Osteoblast (primary cell): ENCODE measurements around the gene STK11. TPM values are rescaled to one million over a fixed set of nuclear protein-coding genes. Genes with fewer than 3 reads are reported as not detected.

Experiments
- DNase-seq: peaks from one replicate; pipeline ENCODE4 v3.0.0; 2011; ENCODE audit warnings: low spot score, mixed read lengths; ENCODE audit not compliant: insufficient read length; ENCODE audit errors: missing footprints
- H2AFZ ChIP-seq: 2 replicates; pipeline ENCODE4 v1.6.0; 2011; ENCODE audit warnings: mild to moderate bottlenecking, low read length
- H3K27ac ChIP-seq: 2 replicates; pipeline ENCODE4 v1.5.1; 2011; ENCODE audit warnings: mild to moderate bottlenecking, low read depth, low read length, moderate library complexity
- H3K27me3 ChIP-seq: 2 replicates; pipeline ENCODE4 v1.6.0; 2012; ENCODE audit warnings: mild to moderate bottlenecking, control low read depth, inconsistent platforms, low read length, moderate library complexity; ENCODE audit not compliant: insufficient read depth
- H3K36me3 ChIP-seq: 2 replicates; pipeline ENCODE4 v1.5.1; 2011; ENCODE audit warnings: mild to moderate bottlenecking, low read length, control low read depth, moderate library complexity; ENCODE audit not compliant: insufficient read depth
- H3K4me1 ChIP-seq: 2 replicates; pipeline ENCODE4 v1.5.1; 2011; ENCODE audit warnings: mild to moderate bottlenecking, low read length, control low read depth, moderate library complexity; ENCODE audit not compliant: insufficient read depth
- H3K4me2 ChIP-seq: 2 replicates; pipeline ENCODE4 v1.6.0; 2011; ENCODE audit warnings: mild to moderate bottlenecking, low read length; ENCODE audit not compliant: insufficient read depth
- H3K4me3 ChIP-seq: fragments of 200-600 bp; sonication (generic); 3 replicates; pipeline ENCODE4 v1.5.1; 2012; ENCODE audit warnings: mild to moderate bottlenecking, low read length, inconsistent platforms; ENCODE audit not compliant: insufficient read depth
- H3K79me2 ChIP-seq: 2 replicates; pipeline ENCODE4 v1.6.0; 2012; ENCODE audit warnings: mild to moderate bottlenecking, low read length, control low read depth, inconsistent platforms; ENCODE audit not compliant: insufficient read depth
- H3K9me3 ChIP-seq: 2 replicates; pipeline ENCODE4 v1.5.1; 2011; ENCODE audit warnings: low read depth, low read length, control low read depth
- H4K20me1 ChIP-seq: 2 replicates; pipeline ENCODE4 v1.6.0; 2012; ENCODE audit warnings: mild to moderate bottlenecking, low read length, control low read depth; ENCODE audit not compliant: insufficient read depth
- CTCF ChIP-seq: IDR thresholded peaks from 2 replicates; pipeline ENCODE4 v1.5.1; 2011; ENCODE audit warnings: mild to moderate bottlenecking, low read depth, low read length, moderate library complexity; ENCODE audit errors: extremely low read depth
- total RNA-seq: library from RNA; depleted of rRNA; stranded (reverse); fragments of >200 nt; gene quantifications from 2 replicates; pipeline ENCODE4 v1.2.3, GENCODE V29; 2012

STK11 gene
- total RNA-seq, 1 donor = 100 TPM

GRCh38 chr19:1157931-1158884 is 47.4 kb upstream of the STK11 start:
- no peak overlapping the region for H3K27ac ChIP-seq
- H3K36me3 ChIP-seq = peaks cover 5% of the 10 kb centered on the region
- no peaks in the 10 kb centered on the region for H3K9me3 ChIP-seq
- DNase-seq = no peak
- peaks cover 86% of the 10 kb centered on the region for H3K79me2 ChIP-seq
- H3K4me2 ChIP-seq = no peak overlapping the region
- peaks cover 10% of the 10 kb centered on the region for H4K20me1 ChIP-seq
- no peak overlapping the region for H2AFZ ChIP-seq
- no peaks in the 10 kb centered on the region for H3K27me3 ChIP-seq
- no peak overlapping the region for H3K4me3 ChIP-seq
- TF ChIP-seq CTCF = no peak
- H3K4me1 ChIP-seq = peaks cover 21% of the 10 kb centered on the region

GRCh38 chr19:1158885-1159448 is 46.6 kb upstream of the STK11 start:
- no peak for TF ChIP-seq CTCF
- no peaks in the 10 kb centered on the region for H3K9me3 ChIP-seq
- H3K79me2 ChIP-seq = peaks cover 88% of the 10 kb centered on the region
- no peak for DNase-seq
- no peak overlapping the region for H2AFZ ChIP-seq
- H3K4me3 ChIP-seq = no peak overlapping the region
- no peaks in the 10 kb centered on the region for H3K36me3 ChIP-seq
- peaks cover 21% of the 10 kb centered on the region for H3K4me1 ChIP-seq
- no peaks in the 10 kb centered on the region for H3K27me3 ChIP-seq
- peaks cover 12% of the 10 kb centered on the region for H4K20me1 ChIP-seq
- no peak overlapping the region for H3K4me2 ChIP-seq
- no peak overlapping the region for H3K27ac ChIP-seq

- Histone ChIP-seq H2AFZ (no peak overlapping the region), H3K4me3 (no peak overlapping the region), H3K9me3 (no peaks in the 10 kb centered on the region), H3K4me1 (peaks cover 15% of the 10 kb centered on the region), H3K4me2 (no peak overlapping the region), H4K20me1 (peaks cover 14% of the 10 kb centered on the region), H3K27me3 (no peaks in the 10 kb centered on the region), H3K79me2 (peaks cover 82% of the 10 kb centered on the region), H3K27ac (no peak overlapping the region), H3K36me3 (no peaks in the 10 kb centered on the region)
- no peak for DNase-seq
- no peak for TF ChIP-seq CTCF
These were observed 45.5 kb upstream of the STK11 start for GRCh38 chr19:1159864-1160595.
